Measurements from ENCODE around the gene MAEA. TPM values are rescaled to one million over a fixed set of nuclear protein-coding genes. Genes with fewer than 3 reads are reported as not detected.

MAEA gene
- total and polyA plus RNA-seq, 11 donors, result 38.1 to 57.2 (median 45.1) TPM

- 90 to 95% (median 92%) methylated on average over 18 to 27 of the region's 27 CpGs for WGBS, 4 donors
- Histone ChIP-seq H3K36me3 (peaks cover 0 to 51% (median 24%) of the 10 kb centered on the region in 9 donors), H3K9me3 (peaks cover 0 to 6% (median 0%) of the 10 kb centered on the region in 12 donors), H3K4me1 (no peaks in the 10 kb centered on the region), H3K27me3 (no peaks in the 10 kb centered on the region), H3K27ac (no peak overlapping the region), H3K4me3 (no peak overlapping the region)
- no peak for TF ChIP-seq POLR2A (IDR thresholded peaks at IDR 0.05)
- TF ChIP-seq CTCF (IDR thresholded peaks at IDR 0.05), result no peak
- ATAC-seq (no peak), DNase-seq (peak in 3 of 5 donors; percentile 13 to 56 (median 18))
- intact Hi-C loops (cut with DNase I), result no loop called here
Observed at GRCh38 chr4:1382776-1383727, 93.4 kb downstream of the MAEA start.

- H3K4me3 ChIP-seq, result no peak overlapping the region
- 90 to 96% (median 92%) methylated on average over 20 to 34 of the region's 34 CpGs for WGBS, 4 donors
- peak in 3 of 5 donors; percentile 15 to 57 (median 24) for DNase-seq
Observed at GRCh38 chr4:1383728-1384591, 94.3 kb downstream of the MAEA start.

GRCh38 chr4:1384675-1385372 lies 95.1 kb downstream of the MAEA start:
- no peaks in the 10 kb centered on the region for H3K27me3 ChIP-seq
- no peak overlapping the region for H3K4me3 ChIP-seq
- no peaks in the 10 kb centered on the region for H3K4me1 ChIP-seq
- DNase-seq (peak in 3 of 5 donors; percentile 22 to 50 (median 23)), ATAC-seq (no peak)
- H3K36me3 ChIP-seq, result peaks cover 0 to 52% (median 24%) of the 10 kb centered on the region in 9 donors
- intact Hi-C loops (cut with DNase I), result no loop called here
- peaks cover 0 to 20% (median 10%) of the 10 kb centered on the region in 12 donors for H3K9me3 ChIP-seq
- TF ChIP-seq CTCF (IDR thresholded peaks at IDR 0.05) (no peak), POLR2A (IDR thresholded peaks at IDR 0.05) (no peak)
- WGBS, 4 donors, result 93 to 96% (median 96%) methylated on average over 9 to 16 of the region's 16 CpGs
- no peak overlapping the region for H3K27ac ChIP-seq

More at GRCh38 chr4:1383728-1384591, 94.3 kb downstream of the MAEA start:
- H3K4me1 ChIP-seq, result no peaks in the 10 kb centered on the region
- H3K9me3 ChIP-seq, result peaks cover 0 to 15% (median 8%) of the 10 kb centered on the region in 12 donors
- no peaks in the 10 kb centered on the region for H3K27me3 ChIP-seq
- TF ChIP-seq CTCF (IDR thresholded peaks at IDR 0.05) (no peak), POLR2A (IDR thresholded peaks at IDR 0.05) (no peak)
- H3K27ac ChIP-seq, result no peak overlapping the region
- ATAC-seq, result no peak
- H3K36me3 ChIP-seq, result peaks cover 0 to 52% (median 24%) of the 10 kb centered on the region in 9 donors
- intact Hi-C loops (cut with DNase I), result no loop called here
